ENCODE measurements around the gene ADCY7. TPM values are rescaled to one million over a fixed set of nuclear protein-coding genes. Genes with fewer than 3 reads are reported as not detected.
A peak's percentile ranks its signal among the peaks of the same experiment; 100 is the strongest.

The ADCY7 gene
- total and polyA plus RNA-seq, 12 donors: 2.8 to 44.4 (median 17.5) TPM

DNA sequence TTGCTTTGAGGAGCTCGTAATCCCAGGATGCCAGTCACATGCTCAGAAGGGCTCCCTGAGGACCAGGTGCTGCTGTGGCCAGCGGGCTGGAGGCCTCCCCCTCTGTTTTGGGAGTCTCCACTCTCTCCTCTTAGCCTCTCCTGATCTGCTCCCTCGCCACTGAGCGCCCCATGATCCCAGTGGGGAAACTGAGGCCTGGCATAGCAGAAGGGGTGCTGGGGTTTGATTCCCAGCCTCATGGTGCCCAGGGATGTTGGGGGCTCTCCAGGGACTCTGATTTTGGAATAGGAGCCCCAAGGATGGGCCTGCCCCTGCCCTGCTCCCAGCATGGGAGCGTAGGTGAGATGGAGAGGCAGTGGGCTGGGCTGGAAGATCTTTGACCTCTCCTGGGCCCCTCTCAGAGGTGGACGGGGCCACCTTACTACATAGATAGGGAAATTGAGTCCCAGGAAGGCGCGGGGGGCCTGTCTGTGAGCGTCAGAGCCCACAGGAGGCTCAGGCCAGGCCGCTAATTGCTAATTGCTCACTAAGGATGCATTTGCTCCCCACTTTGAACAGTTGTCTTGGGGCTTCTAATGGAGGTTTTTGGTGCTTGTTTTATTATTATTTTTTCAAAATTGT is 525 bp upstream of the ADCY7 start:
- intact Hi-C loops (cut with DNase I): no loop called here
- Histone ChIP-seq H3K4me1 (replicated peaks in 1 of 2) (peaks cover 0 to 9% of the 10 kb centered on the region in 2 donors), H3K27me3 (no peaks in the 10 kb centered on the region), H3K9me3 (replicated peaks in 1 of 3) (no peaks in the 10 kb centered on the region), H3K27ac (peak overlapping the region in 1 of 5 donors; percentile 73), H3K36me3 (replicated peaks in 1 of 2) (no peaks in the 10 kb centered on the region), H3K4me3 (peak overlapping the region in 1 of 4 donors; percentile 46)
- TF ChIP-seq POLR2A (IDR thresholded peaks at IDR 0.05): no peak
- TF ChIP-seq, protein P1, sequence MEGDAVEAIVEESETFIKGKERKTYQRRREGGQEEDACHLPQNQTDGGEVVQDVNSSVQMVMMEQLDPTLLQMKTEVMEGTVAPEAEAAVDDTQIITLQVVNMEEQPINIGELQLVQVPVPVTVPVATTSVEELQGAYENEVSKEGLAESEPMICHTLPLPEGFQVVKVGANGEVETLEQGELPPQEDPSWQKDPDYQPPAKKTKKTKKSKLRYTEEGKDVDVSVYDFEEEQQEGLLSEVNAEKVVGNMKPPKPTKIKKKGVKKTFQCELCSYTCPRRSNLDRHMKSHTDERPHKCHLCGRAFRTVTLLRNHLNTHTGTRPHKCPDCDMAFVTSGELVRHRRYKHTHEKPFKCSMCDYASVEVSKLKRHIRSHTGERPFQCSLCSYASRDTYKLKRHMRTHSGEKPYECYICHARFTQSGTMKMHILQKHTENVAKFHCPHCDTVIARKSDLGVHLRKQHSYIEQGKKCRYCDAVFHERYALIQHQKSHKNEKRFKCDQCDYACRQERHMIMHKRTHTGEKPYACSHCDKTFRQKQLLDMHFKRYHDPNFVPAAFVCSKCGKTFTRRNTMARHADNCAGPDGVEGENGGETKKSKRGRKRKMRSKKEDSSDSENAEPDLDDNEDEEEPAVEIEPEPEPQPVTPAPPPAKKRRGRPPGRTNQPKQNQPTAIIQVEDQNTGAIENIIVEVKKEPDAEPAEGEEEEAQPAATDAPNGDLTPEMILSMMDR (IDR thresholded peaks at IDR 0.05): no peak
- WGBS, 4 donors: 82 to 89% (median 85%) methylated on average over 9 to 10 of the region's 10 CpGs
- no peak for DNase-seq

DNA sequence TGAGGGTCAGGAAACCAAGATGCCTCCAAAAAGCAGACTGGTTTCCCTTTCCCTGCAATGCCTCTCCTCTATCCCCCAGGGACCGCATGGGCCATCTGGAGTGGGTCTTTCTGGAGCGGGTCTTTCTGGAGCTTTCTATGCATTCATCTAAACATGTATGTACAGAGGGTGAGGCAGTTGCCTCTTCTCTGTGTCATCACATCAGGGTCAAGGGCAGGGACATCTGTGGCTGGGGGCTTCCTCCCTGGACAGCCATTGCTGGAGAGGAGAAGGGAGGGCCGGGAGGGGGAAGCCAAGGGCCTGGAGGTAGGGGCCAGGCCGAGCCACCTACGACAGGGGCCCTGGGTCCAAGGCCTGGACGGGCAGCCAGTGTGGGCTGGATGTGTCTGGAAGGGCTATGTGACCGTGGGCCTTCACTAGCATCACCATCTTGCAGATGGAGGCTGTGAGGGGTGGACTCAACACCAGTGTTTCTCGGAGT is 840 bp downstream of the ADCY7 start:
- no peaks in the 10 kb centered on the region for H3K36me3 ChIP-seq (replicated peaks in 1 of 2)
- H3K27me3 ChIP-seq: no peaks in the 10 kb centered on the region
- no peak overlapping the region for H3K4me3 ChIP-seq
- no peaks in the 10 kb centered on the region for H3K9me3 ChIP-seq (replicated peaks in 1 of 3)
- intact Hi-C loops (cut with DNase I): no loop called here
- WGBS, 4 donors: 78 to 87% (median 80%) methylated on average over 6 to 8 of the region's 8 CpGs
- no peak for DNase-seq
- H3K4me1 ChIP-seq (replicated peaks in 1 of 2): peaks cover 0 to 9% of the 10 kb centered on the region in 2 donors
- H3K27ac ChIP-seq: peak overlapping the region in 3 of 5 donors; percentile 19 to 45 (median 35)
- no peak for TF ChIP-seq POLR2A (IDR thresholded peaks at IDR 0.05)
- TF ChIP-seq, protein P1 (IDR thresholded peaks at IDR 0.05): no peak

GRCh38 chr16:50267651-50268050 is 1.3 kb downstream of the ADCY7 start:
- WGBS, 4 donors: 51 to 59% (median 54%) methylated on average over 3 of the region's 3 CpGs
- H3K27ac ChIP-seq: peak overlapping the region in 2 of 5 donors; percentile 35 to 45
- no peaks in the 10 kb centered on the region for H3K27me3 ChIP-seq
- no peaks in the 10 kb centered on the region for H3K36me3 ChIP-seq (replicated peaks in 1 of 2)
- intact Hi-C loops (cut with DNase I): no loop called here
- H3K4me1 ChIP-seq (replicated peaks in 1 of 2): peaks cover 0 to 9% of the 10 kb centered on the region in 2 donors
- peak in 1 of 7 donors; percentile 24 for DNase-seq
- H3K9me3 ChIP-seq (replicated peaks in 1 of 3): no peaks in the 10 kb centered on the region
- H3K4me3 ChIP-seq: no peak overlapping the region
- TF ChIP-seq POLR2A (IDR thresholded peaks at IDR 0.05): no peak
- TF ChIP-seq, protein P1 (IDR thresholded peaks at IDR 0.05): no peak

DNA sequence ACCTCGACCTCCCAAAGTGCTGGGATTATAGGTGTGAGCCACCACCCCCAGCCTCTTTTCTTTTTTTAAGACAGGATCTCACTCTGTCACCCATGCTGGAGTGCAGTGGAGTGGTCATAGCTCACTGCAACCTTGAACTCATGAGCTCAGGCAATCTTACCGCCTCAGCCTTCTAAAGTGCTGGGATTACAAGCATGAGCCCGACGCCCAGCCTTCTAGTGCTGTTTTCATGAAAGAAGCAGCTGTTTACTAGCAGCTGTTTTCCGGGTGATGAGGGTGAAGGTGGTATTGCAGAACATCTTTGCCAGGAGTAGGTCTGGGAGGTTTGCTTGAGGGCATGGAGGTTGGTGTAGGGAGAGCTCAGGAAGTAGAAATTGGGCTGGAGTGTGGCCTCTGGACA is 2.0 kb downstream of the ADCY7 start:
- Histone ChIP-seq H3K4me3 (no peak overlapping the region), H3K9me3 (replicated peaks in 1 of 3) (no peaks in the 10 kb centered on the region), H3K27me3 (no peaks in the 10 kb centered on the region), H3K27ac (no peak overlapping the region), H3K4me1 (replicated peaks in 1 of 2) (peaks cover 0 to 9% of the 10 kb centered on the region in 2 donors), H3K36me3 (replicated peaks in 1 of 2) (no peaks in the 10 kb centered on the region)
- no peak for DNase-seq
- 58 to 73% (median 66%) methylated on average over 5 of the region's 5 CpGs for WGBS, 4 donors
- intact Hi-C loops (cut with DNase I): no loop called here
- TF ChIP-seq, protein P1 (IDR thresholded peaks at IDR 0.05): no peak
- no peak for TF ChIP-seq POLR2A (IDR thresholded peaks at IDR 0.05)
